ENCODE results near the gene PMM2. TPM values are rescaled to one million over a fixed set of nuclear protein-coding genes. Genes with fewer than 3 reads are reported as not detected.

The PMM2 gene
- total and polyA plus RNA-seq, 2 donors (not counting 3 experiments of a cell fraction or from before 2014, with no cell fraction given) = 29.0 to 61.3 TPM

- H4K20me1 ChIP-seq (replicated peaks; ENCODE audit: control insufficient read depth, extremely low read depth, insufficient read depth, low read length) = no peaks in the 10 kb centered on the region
- CTCF ChIA-PET = interaction anchor here (1.3 to 2.1 kb wide), 2 partner anchors 10 to 118 kb away, joined by 3 to 18 read pairs; no protein-coding TSS in a partner anchor
Measured at GRCh38 chr16:8890549-8890921, 92.9 kb downstream of the PMM2 start.

GRCh38 chr16:8892101-8892575 lies 94.5 kb downstream of the PMM2 start:
- Histone ChIP-seq H3K9me3 (replicated peaks; ENCODE audit: control insufficient read depth, insufficient read depth, low read length) (no peaks in the 10 kb centered on the region), H3K79me2 (ENCODE audit: control insufficient read depth, insufficient read depth, low read length) (no peaks in the 10 kb centered on the region), H3K4me3 (replicated peaks in 1 of 3; ENCODE audit: insufficient read depth in 1 of 3, low read depth in 1 of 3, low read length in 3 of 3) (no peak overlapping the region), H3K27me3 (ENCODE audit: control insufficient read depth in 2 of 2, insufficient read depth in 2 of 2, low read length in 2 of 2) (no peaks in the 10 kb centered on the region), H2AFZ (ENCODE audit: low read depth, low read length) (no peak overlapping the region), H3K9ac (replicated peaks; ENCODE audit: extremely low read depth, insufficient read depth, low read length) (no peak overlapping the region), H3K4me1 (ENCODE audit: control insufficient read depth, extremely low read depth, insufficient read depth, low read length) (no peaks in the 10 kb centered on the region), H3K4me2 (ENCODE audit: insufficient read depth, low read length) (no peak overlapping the region), H3K36me3 (ENCODE audit: control insufficient read depth in 2 of 2, extremely low read depth in 1 of 2, insufficient read depth in 2 of 2, low read length in 2 of 2) (peaks cover 21 to 38% of the 10 kb centered on the region in 2 experiments), H3K27ac (ENCODE audit: insufficient read depth, low read depth, low read length) (no peak overlapping the region), H4K20me1 (replicated peaks; ENCODE audit: control insufficient read depth, extremely low read depth, insufficient read depth, low read length) (no peaks in the 10 kb centered on the region), H3K9me1 (replicated peaks; ENCODE audit: control insufficient read depth, extremely low read depth, insufficient read depth, low read length) (no peaks in the 10 kb centered on the region)
- TF ChIP-seq POLR2AphosphoS5 (IDR thresholded peaks at IDR 0.05; ENCODE audit: insufficient read depth, low read depth, low read length) (no peak), FOS (IDR thresholded peaks at IDR 0.05; ENCODE audit: borderline replicate concordance, insufficient read depth, low read length) (no peak), MAX (IDR thresholded peaks at IDR 0.05; ENCODE audit: insufficient read depth, insufficient read length) (no peak), EZH2 (IDR thresholded peaks at IDR 0.05; ENCODE audit: borderline replicate concordance, low read depth, low read length, severe bottlenecking) (no peak), POLR2A (IDR thresholded peaks at IDR 0.05; ENCODE audit: low read depth, low read length) (no peak), JUN (IDR thresholded peaks at IDR 0.05; ENCODE audit: borderline replicate concordance, insufficient read depth, insufficient read length, low read depth) (no peak), MYC (IDR thresholded peaks at IDR 0.05; ENCODE audit: low read depth, low read length) (no peak), GATA2 (IDR thresholded peaks at IDR 0.05; ENCODE audit: insufficient read depth, insufficient read length, low read depth, low read length) (no peak)
- TF ChIP-seq, protein P1, sequence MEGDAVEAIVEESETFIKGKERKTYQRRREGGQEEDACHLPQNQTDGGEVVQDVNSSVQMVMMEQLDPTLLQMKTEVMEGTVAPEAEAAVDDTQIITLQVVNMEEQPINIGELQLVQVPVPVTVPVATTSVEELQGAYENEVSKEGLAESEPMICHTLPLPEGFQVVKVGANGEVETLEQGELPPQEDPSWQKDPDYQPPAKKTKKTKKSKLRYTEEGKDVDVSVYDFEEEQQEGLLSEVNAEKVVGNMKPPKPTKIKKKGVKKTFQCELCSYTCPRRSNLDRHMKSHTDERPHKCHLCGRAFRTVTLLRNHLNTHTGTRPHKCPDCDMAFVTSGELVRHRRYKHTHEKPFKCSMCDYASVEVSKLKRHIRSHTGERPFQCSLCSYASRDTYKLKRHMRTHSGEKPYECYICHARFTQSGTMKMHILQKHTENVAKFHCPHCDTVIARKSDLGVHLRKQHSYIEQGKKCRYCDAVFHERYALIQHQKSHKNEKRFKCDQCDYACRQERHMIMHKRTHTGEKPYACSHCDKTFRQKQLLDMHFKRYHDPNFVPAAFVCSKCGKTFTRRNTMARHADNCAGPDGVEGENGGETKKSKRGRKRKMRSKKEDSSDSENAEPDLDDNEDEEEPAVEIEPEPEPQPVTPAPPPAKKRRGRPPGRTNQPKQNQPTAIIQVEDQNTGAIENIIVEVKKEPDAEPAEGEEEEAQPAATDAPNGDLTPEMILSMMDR (IDR thresholded peaks at IDR 0.05; ENCODE audit: extremely low read depth in 1 of 2, insufficient read depth in 1 of 2, low read depth in 1 of 2, low read length in 2 of 2) = no peak
- dilution Hi-C loops (cut with MboI; ENCODE audit: extremely low pct_ligation_motif_present, low sequenced_read_pairs) = no loop called here
- BruUV-seq (replicated peaks) = no TSS peak
- ChIA-PET CTCF (interaction anchor here (0.8 to 1.3 kb wide), 3 partner anchors 11 to 117 kb away, joined by 3 to 6 read pairs (median 3); no protein-coding TSS in a partner anchor), POLR2A (no interaction called here)
- intact Hi-C loops (cut with micrococcal nuclease) = no loop called here
- no peak for DNase-seq (ENCODE audit: low read depth, low spot score)
- no peak for FAIRE-seq

More at GRCh38 chr16:8890549-8890921, 92.9 kb downstream of the PMM2 start:
- DNase-seq (ENCODE audit: low read depth, low spot score) (no peak), FAIRE-seq (no peak)
- Histone ChIP-seq H3K79me2 (ENCODE audit: control insufficient read depth, insufficient read depth, low read length) (no peaks in the 10 kb centered on the region), H3K4me2 (ENCODE audit: insufficient read depth, low read length) (no peak overlapping the region), H3K4me1 (ENCODE audit: control insufficient read depth, extremely low read depth, insufficient read depth, low read length) (peaks cover 12% of the 10 kb centered on the region), H3K36me3 (ENCODE audit: control insufficient read depth in 2 of 2, extremely low read depth in 1 of 2, insufficient read depth in 2 of 2, low read length in 2 of 2) (peaks cover 11 to 33% of the 10 kb centered on the region in 2 experiments), H3K9ac (replicated peaks; ENCODE audit: extremely low read depth, insufficient read depth, low read length) (no peak overlapping the region), H3K9me3 (replicated peaks; ENCODE audit: control insufficient read depth, insufficient read depth, low read length) (no peaks in the 10 kb centered on the region), H3K27me3 (ENCODE audit: control insufficient read depth in 2 of 2, insufficient read depth in 2 of 2, low read length in 2 of 2) (no peaks in the 10 kb centered on the region), H2AFZ (ENCODE audit: low read depth, low read length) (no peak overlapping the region), H3K9me1 (replicated peaks; ENCODE audit: control insufficient read depth, extremely low read depth, insufficient read depth, low read length) (no peaks in the 10 kb centered on the region), H3K27ac (ENCODE audit: insufficient read depth, low read depth, low read length) (no peak overlapping the region), H3K4me3 (replicated peaks in 1 of 3; ENCODE audit: insufficient read depth in 1 of 3, low read depth in 1 of 3, low read length in 3 of 3) (no peak overlapping the region)
- dilution Hi-C loops (cut with MboI; ENCODE audit: extremely low pct_ligation_motif_present, low sequenced_read_pairs) (no loop called here), intact Hi-C loops (cut with micrococcal nuclease) (no loop called here)
- POLR2A ChIA-PET = no interaction called here
- BruUV-seq (replicated peaks) = no TSS peak
- TF ChIP-seq GATA2 (IDR thresholded peaks at IDR 0.05; ENCODE audit: insufficient read depth, insufficient read length, low read depth, low read length) (no peak), POLR2A (IDR thresholded peaks at IDR 0.05; ENCODE audit: low read depth, low read length) (no peak), MYC (IDR thresholded peaks at IDR 0.05; ENCODE audit: low read depth, low read length) (no peak), MAX (IDR thresholded peaks at IDR 0.05; ENCODE audit: insufficient read depth, insufficient read length) (no peak)
